Right lobe of liver (tissue), 4 donors: Measurements from ENCODE around the gene TNFRSF19.

Experiments
- POLR2A ChIP-seq: fragments of 450-650 bp; IDR thresholded peaks from one replicate; pipeline ENCODE4 v1.6.1; 2017; ENCODE audit warnings: antibody characterized with exemption, mild to moderate bottlenecking
- TF ChIP-seq, protein P1 (sequence below), 4 donors: fragments of 200-600 bp in 3 of 4; fragments of 450-650 bp in 1 of 4; IDR thresholded peaks; one replicate each; pipeline versions ENCODE4 v1.5.1 to v1.8.0; 2016 to 2022; ENCODE audit warnings: antibody characterized with exemption in 4 of 4, mild to moderate bottlenecking in 2 of 4
- donor health status: DM: no; HTN: no; CAD: no.
- donor health status: DM: no; HTN: no; CAD: no.
- donor health status: DM: no; HTN: yes; CAD: no.

DNA sequence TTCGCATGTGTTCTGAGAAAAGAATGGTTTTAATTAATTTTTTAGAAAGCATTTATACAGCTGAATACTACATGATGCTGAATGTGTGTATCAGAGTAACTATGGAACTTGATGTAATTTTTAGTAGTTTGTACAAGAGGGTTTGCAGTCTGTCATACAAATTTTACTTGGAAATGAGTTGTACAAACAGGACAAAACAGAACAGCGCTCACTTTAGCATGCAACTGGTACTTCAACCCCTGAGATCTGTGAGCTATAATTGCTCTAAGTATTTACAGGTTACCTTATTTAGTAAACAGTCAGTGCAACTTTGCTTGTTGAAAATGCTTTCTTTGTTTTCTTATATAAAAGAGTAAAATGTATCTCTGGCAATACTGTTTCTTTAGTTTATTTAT is 706 bp downstream of the TNFRSF19 start:
- TF ChIP-seq, protein P1, sequence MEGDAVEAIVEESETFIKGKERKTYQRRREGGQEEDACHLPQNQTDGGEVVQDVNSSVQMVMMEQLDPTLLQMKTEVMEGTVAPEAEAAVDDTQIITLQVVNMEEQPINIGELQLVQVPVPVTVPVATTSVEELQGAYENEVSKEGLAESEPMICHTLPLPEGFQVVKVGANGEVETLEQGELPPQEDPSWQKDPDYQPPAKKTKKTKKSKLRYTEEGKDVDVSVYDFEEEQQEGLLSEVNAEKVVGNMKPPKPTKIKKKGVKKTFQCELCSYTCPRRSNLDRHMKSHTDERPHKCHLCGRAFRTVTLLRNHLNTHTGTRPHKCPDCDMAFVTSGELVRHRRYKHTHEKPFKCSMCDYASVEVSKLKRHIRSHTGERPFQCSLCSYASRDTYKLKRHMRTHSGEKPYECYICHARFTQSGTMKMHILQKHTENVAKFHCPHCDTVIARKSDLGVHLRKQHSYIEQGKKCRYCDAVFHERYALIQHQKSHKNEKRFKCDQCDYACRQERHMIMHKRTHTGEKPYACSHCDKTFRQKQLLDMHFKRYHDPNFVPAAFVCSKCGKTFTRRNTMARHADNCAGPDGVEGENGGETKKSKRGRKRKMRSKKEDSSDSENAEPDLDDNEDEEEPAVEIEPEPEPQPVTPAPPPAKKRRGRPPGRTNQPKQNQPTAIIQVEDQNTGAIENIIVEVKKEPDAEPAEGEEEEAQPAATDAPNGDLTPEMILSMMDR (IDR thresholded peaks at IDR 0.05): no peak
- TF ChIP-seq POLR2A: no peak
